ENCODE data around the gene ARSB. TPM values are rescaled to one million over a fixed set of nuclear protein-coding genes. Genes with fewer than 3 reads are reported as not detected.

Gene ARSB
- total RNA-seq, 1 experiment from 2014 or later: 11.4 TPM

DNA sequence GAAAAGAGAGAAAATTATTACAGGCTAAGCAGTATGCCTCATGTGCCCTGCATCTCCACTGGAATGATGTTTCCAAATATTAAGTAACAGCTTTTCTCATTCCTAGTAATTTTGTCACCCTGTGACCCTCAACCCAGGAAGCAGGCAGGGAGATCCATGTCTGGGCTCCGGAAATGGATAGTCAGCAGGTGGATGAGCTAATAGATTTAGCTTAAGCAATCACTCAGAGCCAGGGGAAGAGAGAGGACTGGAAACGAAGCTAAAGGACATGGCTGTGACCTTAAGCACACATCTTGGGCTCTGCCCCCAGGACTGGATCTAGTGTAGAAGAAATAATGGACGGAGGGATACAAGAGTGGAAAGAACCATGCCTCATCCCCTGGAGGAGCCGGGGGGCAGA lies 89.5 kb downstream of the ARSB start:
- DNase-seq: no peak
- Histone ChIP-seq H3K56ac (ENCODE audit: insufficient read length, low read depth, low read length) (no peak overlapping the region), H3K9me3 (ENCODE audit: control insufficient read depth, low read depth, low read length) (no peaks in the 10 kb centered on the region), H3K27ac (ENCODE audit: insufficient read length, low read depth, low read length) (no peak overlapping the region), H3T11ph (ENCODE audit: low read length) (no peak overlapping the region), H3K14ac (ENCODE audit: insufficient read depth, low read length) (no peak overlapping the region), H2BK120ac (ENCODE audit: low read depth, low read length, poor library complexity, severe bottlenecking) (no peak overlapping the region), H3K4me1 (ENCODE audit: insufficient read depth, low read length) (no peaks in the 10 kb centered on the region), H2BK5ac (ENCODE audit: insufficient read length, low read length) (no peak overlapping the region), H3K27me3 (ENCODE audit: insufficient read depth, low read length) (no peaks in the 10 kb centered on the region), H3K79me1 (ENCODE audit: insufficient read depth, low read depth, low read length, poor library complexity, severe bottlenecking) (no peaks in the 10 kb centered on the region), H2BK20ac (ENCODE audit: low read depth, low read length, poor library complexity, severe bottlenecking) (no peak overlapping the region), H2BK15ac (ENCODE audit: low read depth, low read length) (no peak overlapping the region), H2BK12ac (ENCODE audit: insufficient read length, low read depth, low read length) (no peak overlapping the region), H3K4me2 (ENCODE audit: insufficient read depth, insufficient read length, low read length) (no peak overlapping the region), H3K18ac (ENCODE audit: insufficient read length, low read depth, low read length) (no peak overlapping the region), H4K5ac (ENCODE audit: insufficient read length, low read depth, low read length) (no peak overlapping the region), H4K20me1 (ENCODE audit: control insufficient read depth, insufficient read depth, insufficient read length) (no peaks in the 10 kb centered on the region), H3K23ac (ENCODE audit: insufficient read length, low read depth, low read length) (no peak overlapping the region), H4K91ac (ENCODE audit: insufficient read length, low read depth, low read length) (no peak overlapping the region), H3K79me2 (ENCODE audit: insufficient read depth, low read length) (no peaks in the 10 kb centered on the region), H3K23me2 (ENCODE audit: insufficient read length, low read depth, low read length, poor library complexity, severe bottlenecking) (no peaks in the 10 kb centered on the region), H3K4ac (ENCODE audit: low read depth, low read length) (no peak overlapping the region), H2AK5ac (ENCODE audit: insufficient read length, low read length) (no peak overlapping the region), H2AFZ (ENCODE audit: low read length) (no peak overlapping the region), H3K9ac (ENCODE audit: extremely low read depth, insufficient read length, low read length) (no peak overlapping the region), H4K8ac (replicated peaks; ENCODE audit: insufficient read length, low read depth, low read length) (no peak overlapping the region)
- Mint-ChIP-seq H3K9me3 (no peaks in the 10 kb centered on the region), H3K4me1 (peaks cover 5% of the 10 kb centered on the region in 2 experiments), H3K36me3 (ENCODE audit: insufficient read depth in 1 of 3, low read depth in 3 of 3) (no peaks in the 10 kb centered on the region), H3K4me3 (no peak overlapping the region), H3K27me3 (ENCODE audit: low read depth) (no peaks in the 10 kb centered on the region), H3K27ac (no peak overlapping the region)
- TF ChIP-seq, protein P1, sequence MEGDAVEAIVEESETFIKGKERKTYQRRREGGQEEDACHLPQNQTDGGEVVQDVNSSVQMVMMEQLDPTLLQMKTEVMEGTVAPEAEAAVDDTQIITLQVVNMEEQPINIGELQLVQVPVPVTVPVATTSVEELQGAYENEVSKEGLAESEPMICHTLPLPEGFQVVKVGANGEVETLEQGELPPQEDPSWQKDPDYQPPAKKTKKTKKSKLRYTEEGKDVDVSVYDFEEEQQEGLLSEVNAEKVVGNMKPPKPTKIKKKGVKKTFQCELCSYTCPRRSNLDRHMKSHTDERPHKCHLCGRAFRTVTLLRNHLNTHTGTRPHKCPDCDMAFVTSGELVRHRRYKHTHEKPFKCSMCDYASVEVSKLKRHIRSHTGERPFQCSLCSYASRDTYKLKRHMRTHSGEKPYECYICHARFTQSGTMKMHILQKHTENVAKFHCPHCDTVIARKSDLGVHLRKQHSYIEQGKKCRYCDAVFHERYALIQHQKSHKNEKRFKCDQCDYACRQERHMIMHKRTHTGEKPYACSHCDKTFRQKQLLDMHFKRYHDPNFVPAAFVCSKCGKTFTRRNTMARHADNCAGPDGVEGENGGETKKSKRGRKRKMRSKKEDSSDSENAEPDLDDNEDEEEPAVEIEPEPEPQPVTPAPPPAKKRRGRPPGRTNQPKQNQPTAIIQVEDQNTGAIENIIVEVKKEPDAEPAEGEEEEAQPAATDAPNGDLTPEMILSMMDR (conservative IDR thresholded peaks at IDR 0.05): no peak
- WGBS (ENCODE audit: extremely low coverage, insufficient read length, low lambda C conversion rate): no CpG with 5 or more reads among the region's 4 CpGs

Data from H9 (cell line).